Muscle of arm (tissue), 12 donors: ENCODE results near the gene PRR29. TPM values are rescaled to one million over a fixed set of nuclear protein-coding genes. Genes with fewer than 3 reads are reported as not detected.
"Not testable (repeated sequence)": the region's sequence is repeated elsewhere in the genome, so short reads cannot be mapped to it uniquely, and the experiment has no call there.

Source experiments
- DNase-seq: peaks from one replicate; pipeline ENCODE4 v3.0.0-alpha.2; 2013
- polyA plus RNA-seq, 12 donors: library from polyadenylated mRNA; unstranded; fragments of 120-200 nt; gene quantifications; one replicate each; pipeline ENCODE4 v1.2.1, GENCODE V29; 2013; ENCODE audit not compliant: insufficient read length in 12 of 12

Gene PRR29
- polyA plus RNA-seq, 12 donors: 1.7 to 5.4 (median 2.4) TPM; not detected in 1

DNA sequence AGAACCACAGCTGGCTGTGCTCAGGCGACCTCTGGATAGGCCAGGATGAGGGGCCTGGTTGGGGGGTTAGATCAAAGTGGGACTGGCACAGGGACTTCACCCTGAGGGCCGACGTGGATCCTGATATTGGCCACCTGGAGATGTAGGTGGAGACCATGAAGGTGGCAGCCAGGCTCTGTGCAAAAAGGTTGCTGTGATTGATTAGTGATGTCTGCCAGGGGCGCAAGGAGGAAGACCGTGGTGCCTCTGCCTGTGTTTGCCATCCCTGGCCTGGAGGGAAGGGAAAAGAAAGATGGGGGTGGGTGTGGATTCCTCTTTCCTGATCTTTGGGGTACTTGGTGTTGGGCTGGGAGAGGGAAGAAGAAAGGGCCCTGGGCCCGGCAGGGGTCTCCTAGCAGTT lies 24.9 kb upstream of the PRR29 start:
- DNase-seq: no peak

DNA sequence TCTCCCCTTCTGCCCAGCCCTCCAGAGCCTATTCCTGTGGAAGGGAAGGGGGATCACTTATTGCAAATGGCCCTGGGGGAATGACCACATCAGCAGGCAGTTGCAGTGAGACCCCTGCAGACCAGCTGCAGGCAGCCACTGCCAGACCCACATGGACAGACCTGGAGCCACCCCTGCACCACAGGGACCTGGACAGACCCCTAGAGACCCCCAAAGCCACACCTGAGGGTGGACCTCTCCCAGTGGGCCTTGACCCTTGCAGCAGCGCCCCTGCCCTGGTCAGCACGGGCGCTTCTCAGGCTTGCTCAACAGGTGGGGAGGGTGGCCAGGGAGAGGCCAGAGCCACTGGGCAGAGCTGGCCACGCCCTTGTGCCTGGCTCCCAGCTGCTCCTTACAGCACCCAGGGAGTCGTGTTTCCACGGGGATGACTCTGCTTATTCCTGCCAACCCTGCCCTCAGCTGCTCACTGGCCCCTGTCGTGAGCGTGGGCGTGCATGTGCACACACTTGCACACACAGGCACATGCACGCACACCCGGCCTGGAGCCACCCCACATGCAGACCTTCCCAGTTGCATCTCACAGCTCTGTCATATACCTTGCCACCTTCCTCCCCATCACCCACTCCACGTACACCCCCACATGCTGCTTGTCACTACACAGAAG lies 24.1 kb upstream of the PRR29 start:
- DNase-seq: no peak

DNA sequence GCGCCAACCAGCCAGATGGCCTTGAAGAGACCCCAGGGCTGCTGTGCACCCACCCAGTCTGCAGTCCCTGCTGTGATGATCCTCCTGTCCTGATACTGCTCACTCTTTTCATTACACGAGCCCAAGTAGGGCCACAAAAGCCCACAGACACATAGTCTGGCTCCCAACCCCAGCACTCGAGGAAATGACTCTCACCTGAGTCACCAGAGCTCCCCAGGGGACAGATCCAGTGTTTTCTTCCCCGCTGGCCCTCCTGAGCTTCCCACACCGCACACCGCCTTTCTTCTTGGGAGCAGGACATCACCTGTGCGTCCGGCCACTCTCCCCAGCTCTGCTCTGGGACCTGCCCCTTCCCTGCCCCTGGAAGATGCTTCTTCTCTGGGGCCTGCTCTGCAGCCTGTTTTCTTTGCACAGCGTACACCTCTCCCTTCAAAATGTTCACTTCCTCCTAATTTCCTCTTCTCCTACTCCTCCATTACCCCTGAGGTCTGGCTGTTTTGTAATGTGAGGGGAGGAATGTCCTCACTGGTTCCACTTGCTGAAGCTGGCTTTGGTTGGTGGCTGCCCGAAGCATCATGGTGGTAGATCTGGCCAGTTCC lies 23.5 kb upstream of the PRR29 start:
- DNase-seq: no peak

DNA sequence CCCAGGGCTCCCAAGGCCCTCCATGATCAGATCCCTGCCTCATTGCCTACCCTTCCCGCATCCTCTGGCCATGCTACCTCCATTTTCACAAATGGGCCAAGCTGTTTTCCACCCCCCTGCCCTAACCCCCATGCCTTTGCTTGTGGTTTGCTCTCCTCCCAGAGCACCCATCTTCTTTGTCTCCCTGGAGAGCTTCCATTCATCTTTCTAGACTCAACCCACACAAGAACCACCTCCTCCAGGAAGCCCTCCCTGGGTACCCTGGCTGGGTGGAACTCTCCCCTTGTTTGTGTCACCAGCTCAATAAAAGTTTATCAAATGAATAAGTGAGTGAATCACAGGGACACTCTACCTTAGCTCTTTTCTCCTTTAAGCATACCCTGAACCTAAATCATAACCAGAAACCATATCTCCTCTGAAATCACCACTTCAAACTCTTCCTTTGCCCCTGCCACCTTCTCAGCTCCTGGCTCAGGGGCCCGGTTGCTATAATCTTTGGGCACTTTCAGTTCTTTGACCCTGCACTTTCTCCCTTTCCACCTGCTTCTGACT lies 22.5 kb upstream of the PRR29 start:
- no peak for DNase-seq

DNA sequence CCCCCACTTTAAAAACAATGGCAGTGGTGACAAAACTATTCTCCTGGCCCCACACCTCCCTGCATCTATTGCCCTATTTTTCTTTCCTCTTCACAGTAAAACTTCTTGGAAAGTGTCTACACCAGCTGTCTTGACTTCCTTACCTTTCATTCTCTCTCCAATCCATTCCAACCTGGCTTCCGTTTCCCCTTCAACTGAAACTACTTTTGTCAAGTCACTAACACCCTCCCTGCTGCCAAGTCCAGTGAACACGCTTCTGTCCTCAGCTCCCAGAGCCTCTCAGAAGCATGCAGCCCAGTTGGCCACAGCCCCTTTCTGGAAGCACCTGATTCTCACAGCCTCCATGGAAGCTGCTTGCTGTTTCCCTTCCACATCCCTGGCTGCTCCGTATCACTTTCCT lies 21.4 kb upstream of the PRR29 start:
- no peak for DNase-seq

DNA sequence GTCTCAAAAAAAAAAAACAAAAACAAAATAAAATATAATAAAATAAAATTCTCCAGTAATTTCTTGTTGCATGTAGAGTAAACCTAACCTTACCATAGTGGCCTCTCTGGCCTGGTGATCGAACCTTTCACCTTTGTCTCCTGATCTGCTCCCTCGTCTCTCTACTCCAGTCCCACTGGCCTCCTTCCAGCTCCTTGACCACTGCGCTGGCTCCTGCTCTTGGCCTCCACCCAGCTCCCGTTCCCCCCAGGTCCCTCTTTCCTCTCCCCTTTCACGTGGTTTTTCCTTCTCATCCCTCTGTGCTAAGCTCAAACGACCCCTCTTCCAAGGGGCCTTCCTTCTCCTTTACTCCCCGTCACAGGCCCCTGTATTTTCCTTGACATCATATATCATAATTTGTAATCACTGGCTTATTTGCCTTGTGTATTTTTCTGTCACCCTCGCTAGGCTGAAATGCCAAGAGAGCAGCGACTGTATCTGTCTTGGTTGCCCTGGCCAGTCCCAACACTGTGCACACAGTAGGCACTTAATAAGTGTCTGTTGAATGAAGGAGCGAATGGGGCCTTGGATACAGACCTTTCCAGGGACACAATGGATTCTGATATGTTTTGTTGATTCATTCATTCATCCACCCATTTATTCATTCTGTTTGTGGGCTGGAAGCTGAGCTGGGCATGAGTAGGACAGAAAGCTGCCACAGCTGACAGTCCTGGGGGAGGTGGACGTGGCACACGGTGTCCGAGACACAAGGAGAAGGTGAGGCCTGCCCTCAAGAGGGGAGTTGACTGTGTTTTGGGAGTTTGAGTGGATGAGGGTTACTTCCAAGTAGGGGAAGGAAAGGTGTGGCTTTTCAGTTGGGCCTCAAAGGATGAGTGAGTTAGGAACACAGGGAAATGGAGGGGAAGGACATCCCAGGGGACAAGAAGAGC lies 19.6 kb upstream of the PRR29 start:
- no peak for DNase-seq

DNA sequence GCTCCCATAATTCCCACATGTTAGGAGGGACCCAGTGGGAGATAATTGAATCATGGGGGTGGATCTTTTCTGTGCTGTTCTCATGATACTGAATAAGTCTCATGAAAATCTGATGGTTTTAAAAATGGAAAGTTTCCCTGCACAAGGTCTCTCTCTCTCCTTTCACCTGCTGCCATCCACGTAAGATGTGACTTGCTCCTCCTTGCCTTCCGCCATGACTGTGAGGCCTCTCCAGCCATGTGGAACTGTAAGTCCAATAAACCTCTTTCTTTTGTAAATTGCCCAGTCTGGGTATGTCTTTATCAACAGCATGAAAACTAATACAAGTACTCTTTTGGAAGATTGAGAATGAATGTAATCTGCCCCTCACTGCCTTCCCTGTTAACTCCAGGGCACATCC lies 15.5 kb upstream of the PRR29 start:
- not testable (repeated sequence) for DNase-seq

DNA sequence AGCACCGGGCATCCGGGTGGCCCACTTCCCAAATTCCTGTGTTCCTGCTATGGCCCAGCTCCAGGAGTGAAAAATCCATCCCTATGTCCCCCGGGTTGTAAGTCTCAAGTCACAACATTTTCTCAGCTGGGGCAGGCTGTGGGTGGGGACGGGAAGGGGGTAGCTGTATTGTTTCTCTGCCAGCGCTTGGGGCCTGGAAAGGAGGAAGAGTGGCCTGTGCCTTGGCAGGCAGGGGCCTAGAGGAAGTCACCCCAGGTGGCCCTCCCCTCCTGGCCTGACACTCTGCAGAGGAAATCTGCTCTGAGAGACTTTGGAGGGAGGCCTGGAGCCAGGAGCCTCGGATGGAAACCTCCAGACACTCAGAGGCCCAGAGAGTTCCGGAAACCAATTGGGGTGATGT lies 14.8 kb upstream of the PRR29 start:
- DNase-seq: no peak

DNA sequence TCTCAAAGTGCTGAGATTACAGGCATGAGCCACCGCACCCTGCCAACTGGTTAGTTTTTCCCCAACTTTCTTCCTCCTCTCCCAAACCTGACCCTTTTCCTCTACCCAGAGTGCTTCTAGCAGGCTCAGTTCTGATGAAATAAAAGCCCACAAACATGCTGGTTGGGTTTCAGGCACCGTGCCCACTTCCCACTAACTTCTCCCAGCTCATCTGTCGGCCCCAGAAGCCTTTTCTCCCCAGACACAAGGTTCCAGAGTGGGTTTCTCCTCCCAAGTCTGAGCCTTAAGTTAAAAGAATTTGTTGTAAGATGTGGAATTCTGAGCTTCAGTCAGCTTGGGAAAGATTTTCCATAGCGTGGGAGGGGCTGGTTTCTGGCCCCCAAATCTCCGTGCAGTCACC lies 13.9 kb upstream of the PRR29 start:
- DNase-seq: no peak

DNA sequence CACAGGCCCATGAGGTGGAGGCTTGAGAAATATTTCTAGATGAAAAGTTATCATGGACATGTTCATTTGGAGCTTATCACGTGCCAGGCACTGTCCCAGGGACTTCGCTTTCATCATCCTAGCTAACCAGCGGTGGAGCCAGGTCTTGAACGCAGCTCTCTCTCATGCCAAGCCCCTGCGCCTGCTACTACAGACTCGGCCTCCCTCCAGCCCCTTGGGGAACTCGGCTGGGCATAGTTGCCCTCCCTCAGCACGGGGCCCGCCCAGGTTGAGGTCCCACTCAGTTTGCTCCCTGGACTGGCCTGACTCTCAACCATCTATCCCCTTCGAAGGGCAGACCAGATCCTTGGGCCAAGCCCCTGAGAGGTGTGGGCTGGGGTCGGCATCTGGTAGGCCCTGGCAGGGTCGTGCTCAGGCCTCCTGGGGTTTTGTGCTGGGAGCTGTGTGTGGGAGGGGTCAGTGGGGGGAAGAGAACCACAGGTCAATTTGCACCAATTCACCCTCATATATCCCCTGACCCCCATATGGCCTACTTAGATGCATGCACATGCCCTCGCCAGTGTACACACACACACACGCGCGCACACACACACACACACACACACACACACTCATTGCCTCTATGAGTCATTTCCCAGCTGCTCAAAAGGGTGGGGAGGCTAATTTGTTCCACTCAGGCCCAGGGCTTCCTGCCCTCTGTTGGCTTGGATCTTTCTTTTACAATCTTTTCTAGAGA lies 13.3 kb upstream of the PRR29 start:
- DNase-seq: no peak

DNA sequence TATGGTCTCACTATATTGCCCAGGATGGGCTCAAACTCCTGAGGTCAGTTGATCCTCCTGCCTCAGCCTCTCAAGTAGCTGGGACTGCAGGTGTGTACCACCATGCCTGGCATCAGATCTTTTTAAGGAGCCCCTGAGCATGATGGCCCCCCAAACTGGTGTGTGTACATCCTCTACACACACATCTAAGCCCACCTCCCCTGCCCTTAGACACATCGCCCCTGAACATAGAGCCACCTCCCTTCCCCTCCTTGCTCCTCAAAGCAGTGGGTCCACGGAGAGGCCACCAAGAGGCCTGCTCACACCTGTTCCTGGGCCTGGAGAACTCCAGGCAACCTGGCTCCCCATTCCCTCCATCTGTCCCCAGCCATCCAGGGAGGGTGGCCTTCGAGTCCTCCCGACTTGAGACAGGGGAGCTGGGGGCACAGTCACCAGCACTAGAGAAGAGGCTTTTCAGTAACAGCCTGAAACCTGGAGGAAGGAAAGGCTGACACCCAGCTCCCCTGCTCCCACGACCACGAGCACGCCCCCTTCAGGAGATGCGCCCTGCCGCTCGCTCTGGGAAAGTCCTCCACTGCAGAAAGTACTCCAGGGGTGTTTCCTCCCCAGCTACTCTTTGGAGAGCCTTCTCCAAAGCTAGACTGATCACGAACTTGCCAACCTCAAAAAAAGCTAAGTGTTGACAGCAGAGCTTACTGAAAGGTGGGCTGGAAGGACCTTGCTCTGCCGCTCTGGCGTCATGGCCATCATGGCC lies 12.6 kb upstream of the PRR29 start:
- no peak for DNase-seq

DNA sequence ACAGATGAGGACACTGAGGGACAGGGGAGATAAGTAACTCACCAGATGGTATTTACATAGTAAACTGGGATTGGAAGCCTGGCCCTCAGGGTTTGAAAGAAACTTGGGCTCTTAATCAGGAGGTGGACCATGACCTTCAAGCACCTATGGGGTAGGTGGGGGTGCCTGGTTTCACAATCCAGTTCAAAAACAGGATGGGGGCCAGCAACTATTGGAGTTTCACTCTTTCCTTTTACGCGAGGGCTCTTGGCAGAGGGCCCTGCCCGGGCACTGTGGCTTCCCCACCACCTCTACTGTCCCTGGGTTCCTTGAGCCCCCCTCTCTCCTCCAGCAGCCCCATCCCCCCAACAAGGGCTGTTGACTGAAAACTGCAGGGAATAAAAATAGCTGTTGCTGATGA lies 11.3 kb upstream of the PRR29 start:
- no peak for DNase-seq

DNA sequence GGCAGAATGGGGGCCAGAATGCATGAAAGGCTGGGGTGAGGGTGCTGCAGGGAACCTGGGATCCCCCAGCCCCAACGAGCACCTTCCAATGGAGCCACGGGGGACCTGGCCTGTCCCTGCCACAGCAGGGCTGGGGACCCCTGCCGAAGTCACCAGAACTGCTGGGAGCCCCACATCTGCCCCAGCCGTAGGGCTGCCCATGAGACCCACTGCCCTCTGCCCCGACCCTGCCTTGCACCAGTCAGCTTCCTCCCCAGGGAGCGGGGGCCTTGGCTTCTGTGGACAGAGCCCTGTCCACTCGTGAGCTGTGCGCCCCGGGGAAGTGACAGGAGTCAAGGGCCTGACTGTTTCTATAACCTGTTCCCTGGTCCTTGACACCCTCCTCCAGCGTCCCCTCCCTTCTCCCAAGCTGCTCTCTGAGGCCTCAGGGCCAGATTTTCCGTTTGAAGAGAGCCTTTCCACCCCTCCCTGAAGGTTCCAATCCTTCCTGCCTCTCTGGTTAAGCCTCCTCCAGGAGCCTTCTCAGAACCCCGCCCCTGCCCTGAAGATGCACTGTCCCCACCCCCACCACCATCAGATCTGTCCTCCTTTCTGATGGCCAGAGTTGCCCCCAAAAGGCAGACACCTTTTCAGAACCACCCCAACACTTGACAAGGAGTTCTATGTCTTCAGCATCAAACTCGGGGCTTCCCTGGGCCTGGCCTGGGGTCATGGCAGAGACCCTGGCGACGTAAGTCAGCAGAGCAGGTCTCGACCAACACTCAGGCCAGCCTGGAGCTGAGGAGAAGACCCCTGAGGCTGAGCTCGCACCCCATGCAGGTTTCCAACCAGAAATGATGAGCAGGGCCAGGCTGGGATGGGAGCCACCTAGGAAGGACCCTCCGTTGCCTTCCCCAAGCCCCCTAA lies 10.7 kb upstream of the PRR29 start:
- DNase-seq: no peak

DNA sequence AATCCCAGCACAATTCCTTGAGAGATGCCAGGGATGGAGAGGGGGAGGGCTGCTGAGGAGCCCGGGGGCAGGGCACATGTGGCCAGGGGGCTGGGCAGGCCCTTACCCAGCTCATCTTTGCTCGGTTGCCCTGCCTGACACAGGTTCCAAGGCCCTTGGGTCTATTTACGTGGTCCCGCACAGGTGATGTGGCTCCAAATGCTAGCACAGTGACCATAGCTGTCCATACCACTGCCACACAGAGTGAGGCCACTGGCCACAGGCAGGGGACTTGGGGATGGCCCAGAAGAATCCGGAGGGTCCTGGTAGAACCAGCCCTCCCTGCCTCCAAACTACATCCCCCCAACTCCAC lies 10.0 kb upstream of the PRR29 start:
- DNase-seq: no peak

DNA sequence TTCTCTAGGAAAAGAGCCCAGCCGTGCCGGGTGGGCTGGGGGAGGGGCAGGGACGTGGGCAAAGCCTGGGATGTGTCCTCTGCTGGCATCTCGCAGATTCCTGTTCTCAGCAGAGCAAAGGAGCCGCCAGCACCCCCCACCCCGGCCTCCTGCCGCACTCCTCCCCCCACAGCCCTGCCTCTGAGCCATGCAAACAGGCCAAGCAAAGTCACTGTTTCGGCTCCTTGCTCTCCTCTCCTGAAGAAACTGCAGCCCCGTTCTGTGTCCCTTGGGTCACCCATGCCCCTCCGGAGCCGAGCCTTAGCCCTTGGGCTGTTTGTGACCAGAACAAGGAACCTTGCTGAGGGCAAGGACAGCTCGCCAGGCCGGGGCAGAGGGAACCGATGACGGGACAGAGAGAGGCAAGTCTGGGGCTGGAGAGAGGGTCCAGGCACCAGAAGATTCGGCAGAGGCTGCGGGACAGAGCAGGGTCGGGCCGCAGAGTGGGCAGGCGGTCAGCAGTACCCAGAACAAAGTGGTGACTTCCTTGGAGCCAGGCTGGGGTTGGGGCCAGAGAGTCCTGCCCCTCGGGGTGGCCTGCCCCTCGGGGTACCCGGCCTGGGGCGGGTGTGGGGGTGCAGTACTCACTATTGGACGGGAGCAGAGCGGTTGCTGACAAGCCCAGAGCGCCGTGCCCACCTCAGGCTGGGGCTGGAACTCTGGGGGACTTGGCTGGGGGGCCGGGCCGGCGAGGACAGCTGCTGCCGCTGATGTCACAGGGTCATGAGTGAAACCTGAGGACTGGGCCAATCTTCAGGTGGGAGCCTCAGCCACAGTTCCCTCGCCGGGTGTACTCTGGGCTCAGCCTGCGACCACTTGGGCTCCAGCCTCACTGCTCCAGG lies 9.2 kb upstream of the PRR29 start:
- no peak for DNase-seq

DNA sequence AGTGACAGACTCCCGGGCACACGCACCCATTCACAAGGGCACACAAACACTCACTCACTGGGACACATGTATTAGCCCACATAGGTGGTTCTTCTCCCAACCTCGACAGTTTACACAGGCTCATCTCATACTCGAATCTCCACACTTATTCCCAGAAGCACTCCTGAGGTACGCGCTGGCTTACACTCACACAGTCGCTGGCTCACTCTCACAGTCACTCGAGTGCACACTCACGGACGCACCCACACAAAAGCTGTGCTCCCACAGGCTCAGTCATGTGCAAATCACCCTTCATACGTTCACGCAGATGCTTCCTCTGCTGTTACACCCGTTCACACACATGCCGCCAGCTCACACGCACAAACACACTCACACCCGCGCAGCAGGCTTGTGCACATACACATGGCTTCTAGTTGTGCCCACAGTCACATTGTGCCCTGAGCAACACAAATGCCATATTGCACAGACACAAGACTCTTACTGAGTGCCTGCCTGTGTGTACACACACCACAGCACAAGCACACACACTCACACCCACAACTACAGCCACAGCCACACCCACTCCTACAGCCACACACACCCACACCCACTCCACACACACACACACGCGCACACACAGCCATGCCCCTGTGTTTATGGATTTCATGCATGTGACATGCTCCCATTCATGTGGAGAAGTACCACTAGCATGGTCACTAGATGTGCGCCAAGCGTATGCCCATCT lies 8.4 kb upstream of the PRR29 start:
- DNase-seq: no peak

DNA sequence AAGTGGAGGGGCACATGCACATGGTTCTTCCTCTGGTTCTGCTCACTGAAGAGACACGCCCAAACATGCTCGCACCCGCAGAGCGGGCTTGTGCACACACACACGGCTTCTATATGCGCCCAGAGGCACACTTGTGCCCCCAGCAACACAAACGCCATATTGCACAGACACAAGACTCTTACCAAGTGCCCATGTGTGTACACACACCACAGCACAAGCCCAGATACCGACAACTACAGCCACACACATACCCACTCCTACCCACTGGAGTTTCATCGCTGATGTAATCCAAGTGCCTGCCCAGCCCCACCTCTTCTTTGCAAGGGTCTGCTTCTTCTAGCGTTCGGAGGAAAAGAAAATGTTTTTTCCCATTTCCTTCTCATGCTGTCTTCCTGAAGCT lies 6.5 kb upstream of the PRR29 start:
- DNase-seq: no peak

DNA sequence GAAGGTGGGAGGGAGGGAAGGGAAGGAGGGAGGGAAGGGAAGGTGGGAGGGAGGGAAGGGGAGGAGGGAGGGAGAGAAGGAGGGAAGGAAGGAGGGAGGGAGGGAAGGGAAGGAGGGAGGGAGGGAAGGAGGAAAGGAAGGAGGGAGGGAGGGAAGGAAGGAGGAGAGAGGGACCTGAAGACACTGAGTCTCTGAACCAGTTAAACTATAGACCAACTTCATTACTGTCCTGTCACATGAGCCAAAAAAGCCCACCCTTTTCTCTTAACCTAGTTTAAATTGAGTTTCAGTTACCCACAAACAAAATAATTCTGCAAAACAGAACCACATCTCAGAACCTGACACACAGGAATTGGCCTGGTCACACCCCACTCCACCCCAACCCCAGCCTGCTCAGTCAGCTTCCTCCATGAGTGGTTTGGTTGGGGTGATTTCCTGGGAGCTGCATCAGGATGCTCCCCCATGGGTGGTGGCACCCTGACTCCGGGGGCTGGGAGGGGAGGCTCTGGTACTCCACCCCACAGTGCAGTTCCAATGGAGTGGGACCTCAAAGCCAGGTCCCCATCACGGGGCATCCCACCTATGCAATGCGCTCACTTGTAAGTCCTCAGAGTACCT lies 4.7 kb upstream of the PRR29 start:
- no peak for DNase-seq
